HepG2 (cell line): ENCODE measurements around the gene MYCBP2. TPM values are rescaled to one million over a fixed set of nuclear protein-coding genes. Genes with fewer than 3 reads are reported as not detected.

Experiments
- BORCS8-MEF2B ChIP-seq: sonication (generic); formaldehyde crosslinking; IDR thresholded peaks from 2 replicates; pipeline ENCODE4 v1.8.0; 2022; ENCODE audit warnings: mild to moderate bottlenecking, missing genetic modification reagents
- MIER3 ChIP-seq: IDR thresholded peaks from 2 replicates; pipeline ENCODE4 v1.6.1; 2016; ENCODE audit warnings: missing compliant biosample characterization, borderline replicate concordance
- NONO ChIP-seq, 2 experiments: fragments of 450-650 bp in 1 of 2; sonication (generic) in 1 of 2; formaldehyde crosslinking in 1 of 2; IDR thresholded peaks in 1 of 2; conservative IDR thresholded peaks in 1 of 2; 2 replicates each; pipeline versions ENCODE4 v1.6.1 to v1.8.0; 2017 to 2022; ENCODE audit warnings: mild to moderate bottlenecking in 1 of 2, missing genetic modification reagents in 1 of 2, moderate library complexity in 1 of 2
- NR2C2 ChIP-seq: sonication (generic); formaldehyde crosslinking; IDR thresholded peaks from 2 replicates; pipeline ENCODE4 v1.4.0; 2020; ENCODE audit warnings: missing genetic modification reagents, mild to moderate bottlenecking, moderate library complexity, borderline replicate concordance
- POLR2AphosphoS2 ChIP-seq: IDR thresholded peaks from 2 replicates; pipeline ENCODE4 v1.6.1; 2011; ENCODE audit warnings: low read depth, low read length, improper control_type of control experiment
- PTBP1 ChIP-seq: fragments of 200-400 bp; formaldehyde crosslinking; IDR thresholded peaks from 2 replicates; pipeline ENCODE4 v1.6.1; 2018; ENCODE audit warnings: low read length, low read depth; ENCODE audit not compliant: poor library complexity, severe bottlenecking
- SETDB1 ChIP-seq: sonication (generic); formaldehyde crosslinking; IDR thresholded peaks from 2 replicates; pipeline ENCODE4 v1.5.1; 2020; ENCODE audit warnings: missing genetic modification reagents, mild to moderate bottlenecking, borderline replicate concordance
- SMAD1 ChIP-seq: sonication (generic); formaldehyde crosslinking; IDR thresholded peaks from 2 replicates; pipeline ENCODE4 v1.4.0; 2020; ENCODE audit warnings: missing genetic modification reagents, low read depth, mild to moderate bottlenecking, borderline replicate concordance
- TCF7 ChIP-seq: sonication (generic); IDR thresholded peaks from 2 replicates; pipeline ENCODE4 v1.6.1; 2016; ENCODE audit warnings: antibody characterized with exemption, low read depth
- ZNF24 ChIP-seq: fragments of 450-650 bp; IDR thresholded peaks from 2 replicates; pipeline ENCODE4 v1.6.1; 2017; ENCODE audit warnings: antibody characterized with exemption, mild to moderate bottlenecking
- ZNF30 ChIP-seq: sonication (generic); formaldehyde crosslinking; IDR thresholded peaks from 2 replicates; pipeline ENCODE4 v1.5.0; 2020; ENCODE audit warnings: mild to moderate bottlenecking, missing genetic modification reagents
- ZNF331 ChIP-seq: sonication (generic); formaldehyde crosslinking; IDR thresholded peaks from 2 replicates; pipeline ENCODE4 v1.4.0; 2020; ENCODE audit warnings: missing genetic modification reagents
- ZNF335 ChIP-seq: sonication (generic); formaldehyde crosslinking; IDR thresholded peaks from 2 replicates; pipeline ENCODE4 v1.4.0; 2020; ENCODE audit warnings: missing genetic modification reagents
- ZNF382 ChIP-seq: sonication (generic); formaldehyde crosslinking; IDR thresholded peaks from 2 replicates; pipeline ENCODE4 v1.5.0; 2020; ENCODE audit warnings: missing genetic modification reagents, mild to moderate bottlenecking, borderline replicate concordance
- ZNF44 ChIP-seq: sonication (generic); formaldehyde crosslinking; IDR thresholded peaks from 2 replicates; pipeline ENCODE4 v1.5.1; 2020; ENCODE audit warnings: mild to moderate bottlenecking, missing genetic modification reagents
- ZNF484 ChIP-seq: sonication (generic); formaldehyde crosslinking; IDR thresholded peaks from 2 replicates; pipeline ENCODE4 v1.5.1; 2020; ENCODE audit warnings: mild to moderate bottlenecking, low read depth, missing genetic modification reagents, borderline replicate concordance
- ZNF546 ChIP-seq: sonication (generic); formaldehyde crosslinking; conservative IDR thresholded peaks from 2 replicates; pipeline ENCODE4 v1.8.1; 2023; ENCODE audit warnings: mild to moderate bottlenecking, missing genetic modification reagents
- ZNF562 ChIP-seq: sonication (generic); formaldehyde crosslinking; IDR thresholded peaks from 2 replicates; pipeline ENCODE4 v1.8.0; 2022; ENCODE audit warnings: missing genetic modification reagents, borderline replicate concordance
- ZZZ3 ChIP-seq: sonication (generic); formaldehyde crosslinking; IDR thresholded peaks from 2 replicates; pipeline ENCODE4 v1.4.0; 2020; ENCODE audit warnings: missing genetic modification reagents, mild to moderate bottlenecking, borderline replicate concordance
- polyA plus RNA-seq, 8 experiments: library from polyadenylated mRNA; depleted of rRNA in 3 of 8; stranded (reverse) in 7 of 8; unstranded in 1 of 8; fragments of >200 nt; fragmentation: Illumina TruSeq in 4 of 8; extraction: Trizol in 4 of 8; gene quantifications; 2 replicates each; pipeline versions ENCODE4 v1.2.1 to v1.2.3, GENCODE V29; 2011 to 2016; ENCODE audit warnings: low read depth in 4 of 8, missing spikeins in 1 of 8, mixed read lengths in 1 of 8; ENCODE audit not compliant: insufficient read depth in 1 of 8
- total RNA-seq, 5 experiments: library from RNA; depleted of rRNA; stranded (reverse); fragments of >200 nt; fragmentation: Illumina TruSeq; extraction: Trizol; gene quantifications; 2 replicates each; pipeline ENCODE4 v1.2.3, GENCODE V29; 2016; ENCODE audit warnings: low read depth in 1 of 5
- TF ChIP-seq, protein P1 (sequence below): IDR thresholded peaks from 2 replicates; pipeline ENCODE4 v1.6.1; 2016; ENCODE audit warnings: low read depth, missing genetic modification reagents, missing compliant biosample characterization
- TF ChIP-seq, protein P2 (sequence below): sonication (generic); formaldehyde crosslinking; IDR thresholded peaks from 2 replicates; pipeline ENCODE4 v1.5.1; 2020; ENCODE audit warnings: mild to moderate bottlenecking, moderate library complexity, missing genetic modification reagents
- TF ChIP-seq, protein P3 (sequence below): sonication (generic); formaldehyde crosslinking; IDR thresholded peaks from 2 replicates; pipeline ENCODE4 v1.8.1; 2023; ENCODE audit warnings: mild to moderate bottlenecking, missing genetic modification reagents

The MYCBP2 gene
- total and polyA plus RNA-seq, 2 of the 13 experiments (the other 11 are each of a cell fraction or from before 2014, with no cell fraction given): 16.3 to 35.3 TPM

DNA sequence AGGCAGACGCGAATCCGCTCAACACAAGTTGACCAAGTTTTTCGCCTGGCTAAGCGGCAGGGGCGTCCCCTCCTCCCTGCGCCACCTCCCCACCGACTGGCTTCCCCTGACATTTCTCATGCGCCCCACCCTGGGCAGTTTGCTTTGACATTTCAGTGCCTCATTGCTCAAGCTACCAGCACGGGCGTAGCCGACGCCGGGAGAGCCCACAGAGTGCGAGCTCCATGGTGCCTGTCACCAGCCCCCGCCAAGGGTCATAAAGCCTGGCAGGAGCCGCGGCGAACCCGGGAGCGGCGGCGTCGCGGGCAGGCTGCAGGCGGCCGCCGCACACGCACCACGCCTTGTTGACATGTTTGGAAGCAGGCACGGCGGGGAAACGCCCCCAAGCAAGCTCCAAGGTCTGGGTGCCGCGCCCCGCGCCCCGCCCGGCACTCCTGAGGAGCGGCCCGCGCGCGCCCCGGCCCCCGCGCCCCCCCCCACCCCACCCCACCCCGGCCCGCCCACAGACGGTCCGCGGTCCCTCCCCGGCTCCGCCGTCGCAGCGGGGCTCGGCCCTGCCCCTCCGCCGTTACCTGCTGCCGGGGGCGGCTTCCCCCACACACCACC, 300.5 kb downstream of the MYCBP2 start (continued):
- TF ChIP-seq, protein P1, sequence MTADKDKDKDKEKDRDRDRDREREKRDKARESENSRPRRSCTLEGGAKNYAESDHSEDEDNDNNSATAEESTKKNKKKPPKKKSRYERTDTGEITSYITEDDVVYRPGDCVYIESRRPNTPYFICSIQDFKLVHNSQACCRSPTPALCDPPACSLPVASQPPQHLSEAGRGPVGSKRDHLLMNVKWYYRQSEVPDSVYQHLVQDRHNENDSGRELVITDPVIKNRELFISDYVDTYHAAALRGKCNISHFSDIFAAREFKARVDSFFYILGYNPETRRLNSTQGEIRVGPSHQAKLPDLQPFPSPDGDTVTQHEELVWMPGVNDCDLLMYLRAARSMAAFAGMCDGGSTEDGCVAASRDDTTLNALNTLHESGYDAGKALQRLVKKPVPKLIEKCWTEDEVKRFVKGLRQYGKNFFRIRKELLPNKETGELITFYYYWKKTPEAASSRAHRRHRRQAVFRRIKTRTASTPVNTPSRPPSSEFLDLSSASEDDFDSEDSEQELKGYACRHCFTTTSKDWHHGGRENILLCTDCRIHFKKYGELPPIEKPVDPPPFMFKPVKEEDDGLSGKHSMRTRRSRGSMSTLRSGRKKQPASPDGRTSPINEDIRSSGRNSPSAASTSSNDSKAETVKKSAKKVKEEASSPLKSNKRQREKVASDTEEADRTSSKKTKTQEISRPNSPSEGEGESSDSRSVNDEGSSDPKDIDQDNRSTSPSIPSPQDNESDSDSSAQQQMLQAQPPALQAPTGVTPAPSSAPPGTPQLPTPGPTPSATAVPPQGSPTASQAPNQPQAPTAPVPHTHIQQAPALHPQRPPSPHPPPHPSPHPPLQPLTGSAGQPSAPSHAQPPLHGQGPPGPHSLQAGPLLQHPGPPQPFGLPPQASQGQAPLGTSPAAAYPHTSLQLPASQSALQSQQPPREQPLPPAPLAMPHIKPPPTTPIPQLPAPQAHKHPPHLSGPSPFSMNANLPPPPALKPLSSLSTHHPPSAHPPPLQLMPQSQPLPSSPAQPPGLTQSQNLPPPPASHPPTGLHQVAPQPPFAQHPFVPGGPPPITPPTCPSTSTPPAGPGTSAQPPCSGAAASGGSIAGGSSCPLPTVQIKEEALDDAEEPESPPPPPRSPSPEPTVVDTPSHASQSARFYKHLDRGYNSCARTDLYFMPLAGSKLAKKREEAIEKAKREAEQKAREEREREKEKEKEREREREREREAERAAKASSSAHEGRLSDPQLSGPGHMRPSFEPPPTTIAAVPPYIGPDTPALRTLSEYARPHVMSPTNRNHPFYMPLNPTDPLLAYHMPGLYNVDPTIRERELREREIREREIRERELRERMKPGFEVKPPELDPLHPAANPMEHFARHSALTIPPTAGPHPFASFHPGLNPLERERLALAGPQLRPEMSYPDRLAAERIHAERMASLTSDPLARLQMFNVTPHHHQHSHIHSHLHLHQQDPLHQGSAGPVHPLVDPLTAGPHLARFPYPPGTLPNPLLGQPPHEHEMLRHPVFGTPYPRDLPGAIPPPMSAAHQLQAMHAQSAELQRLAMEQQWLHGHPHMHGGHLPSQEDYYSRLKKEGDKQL: no peak
- TF ChIP-seq, protein P2, sequence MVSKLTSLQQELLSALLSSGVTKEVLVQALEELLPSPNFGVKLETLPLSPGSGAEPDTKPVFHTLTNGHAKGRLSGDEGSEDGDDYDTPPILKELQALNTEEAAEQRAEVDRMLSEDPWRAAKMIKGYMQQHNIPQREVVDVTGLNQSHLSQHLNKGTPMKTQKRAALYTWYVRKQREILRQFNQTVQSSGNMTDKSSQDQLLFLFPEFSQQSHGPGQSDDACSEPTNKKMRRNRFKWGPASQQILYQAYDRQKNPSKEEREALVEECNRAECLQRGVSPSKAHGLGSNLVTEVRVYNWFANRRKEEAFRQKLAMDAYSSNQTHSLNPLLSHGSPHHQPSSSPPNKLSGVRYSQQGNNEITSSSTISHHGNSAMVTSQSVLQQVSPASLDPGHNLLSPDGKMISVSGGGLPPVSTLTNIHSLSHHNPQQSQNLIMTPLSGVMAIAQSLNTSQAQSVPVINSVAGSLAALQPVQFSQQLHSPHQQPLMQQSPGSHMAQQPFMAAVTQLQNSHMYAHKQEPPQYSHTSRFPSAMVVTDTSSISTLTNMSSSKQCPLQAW (CRISPR knock-in tag): 0 out of 2 replicates have a peak, but pooled peaks have one; percentile 33
- TF ChIP-seq ZNF24 (no peak), MIER3 (CRISPR knock-in tag) (no peak), POLR2AphosphoS2 (no peak), SMAD1 (CRISPR knock-in tag) (no peak), SETDB1 (CRISPR knock-in tag) (no peak), BORCS8-MEF2B (CRISPR knock-in tag) (no peak), ZNF382 (CRISPR knock-in tag) (no peak), ZNF30 (no peak), ZZZ3 (no peak), ZNF44 (no peak), NR2C2 (no peak), ZNF484 (CRISPR knock-in tag) (no peak), ZNF562 (CRISPR knock-in tag) (no peak), ZNF335 (CRISPR knock-in tag) (no peak), ZNF546 (no peak), PTBP1 (no peak), NONO (IDR thresholded peaks at IDR 0.05) (no peak), NONO (CRISPR knock-in tag; conservative IDR thresholded peaks at IDR 0.05) (no peak), ZNF331 (CRISPR knock-in tag) (no peak; the same call in 1 of the 2 replicates), TCF7 (no peak)
- TF ChIP-seq, protein P3, sequence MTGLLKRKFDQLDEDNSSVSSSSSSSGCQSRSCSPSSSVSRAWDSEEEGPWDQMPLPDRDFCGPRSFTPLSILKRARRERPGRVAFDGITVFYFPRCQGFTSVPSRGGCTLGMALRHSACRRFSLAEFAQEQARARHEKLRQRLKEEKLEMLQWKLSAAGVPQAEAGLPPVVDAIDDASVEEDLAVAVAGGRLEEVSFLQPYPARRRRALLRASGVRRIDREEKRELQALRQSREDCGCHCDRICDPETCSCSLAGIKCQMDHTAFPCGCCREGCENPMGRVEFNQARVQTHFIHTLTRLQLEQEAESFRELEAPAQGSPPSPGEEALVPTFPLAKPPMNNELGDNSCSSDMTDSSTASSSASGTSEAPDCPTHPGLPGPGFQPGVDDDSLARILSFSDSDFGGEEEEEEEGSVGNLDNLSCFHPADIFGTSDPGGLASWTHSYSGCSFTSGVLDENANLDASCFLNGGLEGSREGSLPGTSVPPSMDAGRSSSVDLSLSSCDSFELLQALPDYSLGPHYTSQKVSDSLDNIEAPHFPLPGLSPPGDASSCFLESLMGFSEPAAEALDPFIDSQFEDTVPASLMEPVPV (CRISPR knock-in tag): peak; percentile 39; the same call in 1 of the 2 replicates
